GM13976 (cell line): ENCODE measurements around the gene ATP8A1.

Experiments used
- DNase-seq: peaks from one replicate; pipeline ENCODE4 v3.0.0; 2012; ENCODE audit warnings: low spot score
- CTCF ChIP-seq: IDR thresholded peaks from 2 replicates; pipeline ENCODE4 v1.5.1; 2012; ENCODE audit warnings: borderline replicate concordance, mild to moderate bottlenecking; ENCODE audit not compliant: insufficient read depth; ENCODE audit errors: extremely low read depth, missing control alignments, control extremely low read depth
- in situ Hi-C: fragments of 300-500 bp; cut with MboI; formaldehyde crosslinking; loops from one replicate; pipeline ENCODE4 v1.12.0; 2022; ENCODE audit warnings: low sequenced_read_pairs, mixed read lengths, inconsistent platforms; ENCODE audit not compliant: unreplicated experiment

Gene ATP8A1

DNA sequence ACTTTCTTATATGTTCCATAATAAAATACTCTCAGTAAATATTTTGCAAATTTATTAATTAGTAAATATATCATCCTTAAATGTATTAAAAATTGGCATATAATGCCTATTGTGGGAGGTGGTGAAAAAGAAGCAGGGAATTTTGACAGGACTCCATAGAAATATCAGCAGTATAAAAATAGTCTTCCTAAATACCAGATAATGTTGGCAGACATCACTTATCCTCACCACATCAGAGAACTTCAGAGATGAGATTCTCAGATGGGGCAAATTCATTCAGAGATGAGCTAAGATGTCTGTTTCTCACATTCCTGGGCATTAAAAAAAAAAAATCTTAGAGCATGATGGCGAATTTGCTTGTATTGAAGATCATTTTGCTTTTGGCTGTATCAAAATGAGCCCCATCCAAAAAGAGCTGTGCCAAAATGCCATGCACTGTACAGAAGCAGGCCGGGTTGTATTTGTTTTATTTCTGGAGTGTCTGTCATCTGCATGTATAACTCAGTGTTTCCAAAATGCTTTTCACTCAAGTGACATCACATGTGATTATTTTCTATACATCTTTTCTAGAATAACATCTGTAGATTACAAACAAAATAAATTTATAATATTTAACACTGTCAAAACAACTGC, 41.7 kb downstream of the ATP8A1 start:
- no peak for TF ChIP-seq CTCF
- no peak for DNase-seq
- in situ Hi-C loops: no loop called here

DNA sequence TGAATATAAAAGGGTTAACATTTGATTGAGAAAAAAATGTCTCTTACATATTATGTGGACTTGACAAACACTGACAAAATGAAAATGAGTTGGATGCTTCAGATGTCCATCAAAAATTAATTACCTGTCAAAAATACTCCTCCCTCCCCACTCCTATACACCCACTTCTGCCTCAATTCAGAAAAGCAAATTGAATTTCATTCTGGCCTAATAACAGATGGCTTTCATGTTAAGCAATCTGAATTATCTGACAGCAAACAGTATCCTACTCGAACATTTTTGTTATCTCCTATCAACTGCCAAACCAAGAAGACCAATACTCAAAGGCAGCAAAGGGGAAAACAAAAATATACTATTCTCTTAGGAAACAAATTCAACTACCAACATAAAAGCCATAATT, 44.0 kb downstream of the ATP8A1 start:
- no peak for TF ChIP-seq CTCF
- no peak for DNase-seq
- in situ Hi-C loops: no loop called here

DNA sequence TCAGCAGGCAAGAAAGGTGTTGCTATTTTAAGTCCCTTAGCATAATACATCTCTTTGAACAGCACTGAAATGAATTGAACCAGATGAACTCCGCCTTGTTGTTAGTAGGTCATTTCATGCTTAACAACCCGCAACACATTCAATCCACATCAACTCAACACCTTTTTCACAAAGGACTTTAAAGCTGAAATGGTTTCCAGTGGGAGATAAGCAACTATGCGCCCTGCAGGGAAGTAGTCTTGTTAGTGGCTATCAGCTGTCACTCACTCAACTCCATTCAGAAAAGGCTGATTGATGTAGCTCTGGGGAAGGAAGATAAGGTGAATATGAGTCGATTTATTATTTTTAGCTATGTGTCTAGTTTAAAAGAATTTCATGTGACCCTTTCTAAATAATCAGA, 46.0 kb downstream of the ATP8A1 start:
- in situ Hi-C loops: no loop called here
- no peak for DNase-seq
- no peak for TF ChIP-seq CTCF

GRCh38 chr4:42609051-42609450, 47.9 kb downstream of the ATP8A1 start:
- no peak for DNase-seq
- in situ Hi-C loops: no loop called here
- TF ChIP-seq CTCF: no peak

GRCh38 chr4:42608551-42608950, 48.4 kb downstream of the ATP8A1 start:
- in situ Hi-C loops: no loop called here
- no peak for DNase-seq
- no peak for TF ChIP-seq CTCF

GRCh38 chr4:42607011-42607726, 49.7 kb downstream of the ATP8A1 start:
- in situ Hi-C loops: no loop called here
- TF ChIP-seq CTCF: no peak
- no peak for DNase-seq
